ENCODE measurements around the gene SIM1.
A peak's percentile ranks its signal among the peaks of the same experiment; 100 is the strongest.

SIM1 gene

GRCh38 chr6:100347901-100348550 is 116.7 kb downstream of the SIM1 start:
- Histone ChIP-seq H2AK5ac (ENCODE audit: low read length, severe bottlenecking) (no peak overlapping the region), H2BK120ac (ENCODE audit: low read depth, low read length) (no peak overlapping the region), H3K4me1 (ENCODE audit: control insufficient read depth, insufficient read depth, low read depth, low read length) (peaks cover 1% of the 10 kb centered on the region), H3K27ac (ENCODE audit: low read length, poor library complexity, severe bottlenecking) (peak overlapping the region; percentile 65), H2BK5ac (ENCODE audit: low read depth, low read length, poor library complexity, severe bottlenecking) (no peak overlapping the region), H3K18ac (ENCODE audit: low read depth in 1 of 2, low read length in 2 of 2) (no peak overlapping the region), H2BK15ac (ENCODE audit: low read depth, poor library complexity, severe bottlenecking) (no peak overlapping the region), H2BK12ac (ENCODE audit: low read length in 2 of 2) (no peak overlapping the region), H2AFZ (ENCODE audit: low read depth, low read length) (no peak overlapping the region), H3K4me2 (ENCODE audit: low read length, poor library complexity, severe bottlenecking) (peak overlapping the region; percentile 41), H3K27me3 (ENCODE audit: control insufficient read depth in 1 of 2, insufficient read depth in 1 of 2, low read length in 2 of 2) (no peaks in the 10 kb centered on the region), H4K8ac (ENCODE audit: low read length) (no peak overlapping the region), H3K36me3 (ENCODE audit: control insufficient read depth in 1 of 2, insufficient read depth in 2 of 2, low read depth in 1 of 2, low read length in 2 of 2) (no peaks in the 10 kb centered on the region), H3K9me3 (ENCODE audit: control insufficient read depth, low read length) (no peaks in the 10 kb centered on the region), H3K14ac (ENCODE audit: low read length in 2 of 2) (no peak overlapping the region), H4K91ac (ENCODE audit: low read length) (no peak overlapping the region), H3K4me3 (ENCODE audit: insufficient read depth in 1 of 2, low read depth in 1 of 2, low read length in 2 of 2) (peak overlapping the region in 1 of 2 experiments; percentile 19), H3K79me1 (replicated peaks; ENCODE audit: low read length, poor library complexity, severe bottlenecking) (no peaks in the 10 kb centered on the region), H3K4ac (ENCODE audit: low read depth in 1 of 2, low read length in 2 of 2) (no peak overlapping the region), H3K9ac (ENCODE audit: low read length) (peak overlapping the region; percentile 75), H3K23ac (ENCODE audit: low read length in 2 of 2) (no peak overlapping the region)
- 93% methylated on average over 2 of the region's 4 CpGs for WGBS
- peak; percentile 70 for DNase-seq

GRCh38 chr6:100346828-100347227 is 117.9 kb downstream of the SIM1 start:
- Histone ChIP-seq H4K8ac (ENCODE audit: low read length) (no peak overlapping the region), H3K23ac (ENCODE audit: low read length in 2 of 2) (no peak overlapping the region), H2BK5ac (ENCODE audit: low read depth, low read length, poor library complexity, severe bottlenecking) (no peak overlapping the region), H3K36me3 (ENCODE audit: control insufficient read depth in 1 of 2, insufficient read depth in 2 of 2, low read depth in 1 of 2, low read length in 2 of 2) (no peaks in the 10 kb centered on the region), H2BK12ac (ENCODE audit: low read length in 2 of 2) (no peak overlapping the region), H2AK5ac (ENCODE audit: low read length, severe bottlenecking) (no peak overlapping the region), H3K4me3 (ENCODE audit: insufficient read depth in 1 of 2, low read depth in 1 of 2, low read length in 2 of 2) (peak overlapping the region in 1 of 2 experiments; percentile 33), H3K79me1 (replicated peaks; ENCODE audit: low read length, poor library complexity, severe bottlenecking) (no peaks in the 10 kb centered on the region), H3K9me3 (ENCODE audit: control insufficient read depth, low read length) (no peaks in the 10 kb centered on the region), H3K4me1 (ENCODE audit: control insufficient read depth, insufficient read depth, low read depth, low read length) (peaks cover 1% of the 10 kb centered on the region), H3K4ac (ENCODE audit: low read depth in 1 of 2, low read length in 2 of 2) (no peak overlapping the region), H3K4me2 (ENCODE audit: low read length, poor library complexity, severe bottlenecking) (no peak overlapping the region), H4K91ac (ENCODE audit: low read length) (no peak overlapping the region), H2BK15ac (ENCODE audit: low read depth, poor library complexity, severe bottlenecking) (no peak overlapping the region), H3K9ac (ENCODE audit: low read length) (peak overlapping the region; percentile 77), H3K14ac (ENCODE audit: low read length in 2 of 2) (no peak overlapping the region), H3K18ac (ENCODE audit: low read depth in 1 of 2, low read length in 2 of 2) (no peak overlapping the region), H2AFZ (ENCODE audit: low read depth, low read length) (no peak overlapping the region), H3K27ac (ENCODE audit: low read length, poor library complexity, severe bottlenecking) (peak overlapping the region; percentile 76), H2BK120ac (ENCODE audit: low read depth, low read length) (no peak overlapping the region), H3K27me3 (ENCODE audit: control insufficient read depth in 1 of 2, insufficient read depth in 1 of 2, low read length in 2 of 2) (no peaks in the 10 kb centered on the region)
- DNase-seq = no peak
- 80% methylated on average over 1 of the region's 2 CpGs for WGBS

GRCh38 chr6:100346203-100346602 is 118.5 kb downstream of the SIM1 start:
- WGBS = 71% methylated on average over 1 of the region's 2 CpGs
- Histone ChIP-seq H2BK12ac (ENCODE audit: low read length in 2 of 2) (no peak overlapping the region), H3K4me1 (ENCODE audit: control insufficient read depth, insufficient read depth, low read depth, low read length) (peaks cover 1% of the 10 kb centered on the region), H3K4ac (ENCODE audit: low read depth in 1 of 2, low read length in 2 of 2) (no peak overlapping the region), H3K9me3 (ENCODE audit: control insufficient read depth, low read length) (no peaks in the 10 kb centered on the region), H2BK5ac (ENCODE audit: low read depth, low read length, poor library complexity, severe bottlenecking) (no peak overlapping the region), H3K27me3 (ENCODE audit: control insufficient read depth in 1 of 2, insufficient read depth in 1 of 2, low read length in 2 of 2) (no peaks in the 10 kb centered on the region), H4K8ac (ENCODE audit: low read length) (no peak overlapping the region), H3K27ac (ENCODE audit: low read length, poor library complexity, severe bottlenecking) (no peak overlapping the region), H2BK15ac (ENCODE audit: low read depth, poor library complexity, severe bottlenecking) (no peak overlapping the region), H2AK5ac (ENCODE audit: low read length, severe bottlenecking) (no peak overlapping the region), H3K4me2 (ENCODE audit: low read length, poor library complexity, severe bottlenecking) (no peak overlapping the region), H3K14ac (ENCODE audit: low read length in 2 of 2) (no peak overlapping the region), H3K36me3 (ENCODE audit: control insufficient read depth in 1 of 2, insufficient read depth in 2 of 2, low read depth in 1 of 2, low read length in 2 of 2) (no peaks in the 10 kb centered on the region), H3K9ac (ENCODE audit: low read length) (peak overlapping the region; percentile 77), H3K79me1 (replicated peaks; ENCODE audit: low read length, poor library complexity, severe bottlenecking) (no peaks in the 10 kb centered on the region), H4K91ac (ENCODE audit: low read length) (no peak overlapping the region), H3K4me3 (ENCODE audit: insufficient read depth in 1 of 2, low read depth in 1 of 2, low read length in 2 of 2) (peak overlapping the region in 1 of 2 experiments; percentile 33), H2BK120ac (ENCODE audit: low read depth, low read length) (no peak overlapping the region), H3K23ac (ENCODE audit: low read length in 2 of 2) (no peak overlapping the region), H3K18ac (ENCODE audit: low read depth in 1 of 2, low read length in 2 of 2) (peak overlapping the region in 1 of 2 experiments; percentile 52), H2AFZ (ENCODE audit: low read depth, low read length) (no peak overlapping the region)
- DNase-seq = no peak

GRCh38 chr6:100344761-100345160 is 120.0 kb downstream of the SIM1 start:
- Histone ChIP-seq H3K4me2 (ENCODE audit: low read length, poor library complexity, severe bottlenecking) (no peak overlapping the region), H4K91ac (ENCODE audit: low read length) (no peak overlapping the region), H4K8ac (ENCODE audit: low read length) (no peak overlapping the region), H3K23ac (ENCODE audit: low read length in 2 of 2) (no peak overlapping the region), H2AK5ac (ENCODE audit: low read length, severe bottlenecking) (no peak overlapping the region), H2BK120ac (ENCODE audit: low read depth, low read length) (no peak overlapping the region), H3K4me1 (ENCODE audit: control insufficient read depth, insufficient read depth, low read depth, low read length) (peaks cover 1% of the 10 kb centered on the region), H3K27ac (ENCODE audit: low read length, poor library complexity, severe bottlenecking) (no peak overlapping the region), H2BK12ac (ENCODE audit: low read length in 2 of 2) (no peak overlapping the region), H3K27me3 (ENCODE audit: control insufficient read depth in 1 of 2, insufficient read depth in 1 of 2, low read length in 2 of 2) (no peaks in the 10 kb centered on the region), H2AFZ (ENCODE audit: low read depth, low read length) (no peak overlapping the region), H2BK5ac (ENCODE audit: low read depth, low read length, poor library complexity, severe bottlenecking) (no peak overlapping the region), H3K36me3 (ENCODE audit: control insufficient read depth in 1 of 2, insufficient read depth in 2 of 2, low read depth in 1 of 2, low read length in 2 of 2) (no peaks in the 10 kb centered on the region), H3K4ac (ENCODE audit: low read depth in 1 of 2, low read length in 2 of 2) (no peak overlapping the region), H3K9ac (ENCODE audit: low read length) (no peak overlapping the region), H3K4me3 (ENCODE audit: insufficient read depth in 1 of 2, low read depth in 1 of 2, low read length in 2 of 2) (no peak overlapping the region), H3K18ac (ENCODE audit: low read depth in 1 of 2, low read length in 2 of 2) (no peak overlapping the region), H3K9me3 (ENCODE audit: control insufficient read depth, low read length) (no peaks in the 10 kb centered on the region), H3K14ac (ENCODE audit: low read length in 2 of 2) (no peak overlapping the region), H3K79me1 (replicated peaks; ENCODE audit: low read length, poor library complexity, severe bottlenecking) (no peaks in the 10 kb centered on the region), H2BK15ac (ENCODE audit: low read depth, poor library complexity, severe bottlenecking) (no peak overlapping the region)
- DNase-seq = peak; percentile 20
- WGBS = 84% methylated on average over 4 of the region's 4 CpGs
